GM21447 (cell line): ENCODE results near the gene ZFAND5.

Experiments used
- ATAC-seq: cut with Tn5 transposase; IDR thresholded peaks from one replicate; pipeline ENCODE4 v1.9.1; 2021; ENCODE audit not compliant: unreplicated experiment

The ZFAND5 gene

GRCh38 chr9:72326641-72327040, 38.4 kb downstream of the ZFAND5 start:
- ATAC-seq: no peak

- ATAC-seq: no peak
Observed at GRCh38 chr9:72324974-72325373, 40.0 kb downstream of the ZFAND5 start.

GRCh38 chr9:72322678-72323077, 42.3 kb downstream of the ZFAND5 start:
- ATAC-seq: no peak

- ATAC-seq: no peak
Observed at GRCh38 chr9:72322259-72322658, 42.7 kb downstream of the ZFAND5 start.

GRCh38 chr9:72315510-72316311, 49.3 kb downstream of the ZFAND5 start:
- ATAC-seq: no peak

GRCh38 chr9:72315089-72315509, 49.9 kb downstream of the ZFAND5 start:
- ATAC-seq: no peak

GRCh38 chr9:72313507-72313906, 51.5 kb downstream of the ZFAND5 start:
- no peak for ATAC-seq

GRCh38 chr9:72312386-72312987, 52.5 kb downstream of the ZFAND5 start:
- ATAC-seq: no peak

- ATAC-seq: no peak
Observed at GRCh38 chr9:72309364-72310133, 55.5 kb downstream of the ZFAND5 start.

GRCh38 chr9:72306761-72307160, 58.2 kb downstream of the ZFAND5 start:
- ATAC-seq: no peak

- no peak for ATAC-seq
Observed at GRCh38 chr9:72305707-72306106, 59.3 kb downstream of the ZFAND5 start.

- no peak for ATAC-seq
Observed at GRCh38 chr9:72305102-72305546, 59.9 kb downstream of the ZFAND5 start.

GRCh38 chr9:72304538-72304937, 60.5 kb downstream of the ZFAND5 start:
- ATAC-seq: no peak
